NCI-H345 treated with DMSO at 0.1 percent for 48 hours (cell line): Measurements from ENCODE around the gene RPRD1B.

ENCODE experiments used
- DNase-seq: peaks from one replicate; lab custom pipeline; 2025; ENCODE audit not compliant: unreplicated experiment; lab: John Stamatoyannopoulos, UW

RPRD1B gene

DNA sequence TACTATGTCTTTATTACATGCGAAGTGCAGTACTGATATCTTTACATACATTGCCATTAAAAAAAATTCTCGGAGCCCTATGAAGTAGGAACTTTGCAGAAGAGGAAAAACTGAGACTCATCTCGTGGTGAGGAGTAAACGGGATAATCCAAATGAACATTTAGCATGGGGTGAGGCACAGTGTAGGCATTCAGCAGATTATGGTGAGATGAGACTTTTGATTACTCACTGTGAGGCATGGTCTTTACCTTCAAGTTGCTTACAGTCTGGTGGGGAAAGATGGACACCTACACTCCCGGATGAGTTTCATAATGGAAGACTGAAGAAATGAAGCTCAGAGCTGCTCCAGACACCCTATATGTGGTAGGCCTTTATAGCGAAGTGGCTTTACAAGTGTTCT is 1.4 kb downstream of the RPRD1B start:
- DNase-seq: no peak

DNA sequence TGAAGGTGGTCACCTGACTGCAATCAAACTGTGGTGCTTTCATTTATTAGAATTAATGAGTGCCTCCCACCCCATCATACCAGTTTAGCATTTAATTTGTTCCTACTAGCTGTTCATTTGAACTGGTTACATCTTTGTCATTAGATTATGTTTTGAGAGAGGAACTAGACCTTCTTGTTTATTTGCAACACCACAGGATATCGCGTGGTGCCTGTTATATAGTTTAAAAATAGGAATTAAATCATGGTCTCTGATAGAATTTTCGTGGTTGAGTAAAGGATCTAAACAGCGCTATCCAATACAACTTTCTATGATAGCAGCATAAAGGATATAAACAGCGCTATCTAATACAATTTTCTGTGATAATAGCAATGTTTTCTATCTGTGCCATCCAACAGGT is 2.8 kb downstream of the RPRD1B start:
- DNase-seq: no peak

DNA sequence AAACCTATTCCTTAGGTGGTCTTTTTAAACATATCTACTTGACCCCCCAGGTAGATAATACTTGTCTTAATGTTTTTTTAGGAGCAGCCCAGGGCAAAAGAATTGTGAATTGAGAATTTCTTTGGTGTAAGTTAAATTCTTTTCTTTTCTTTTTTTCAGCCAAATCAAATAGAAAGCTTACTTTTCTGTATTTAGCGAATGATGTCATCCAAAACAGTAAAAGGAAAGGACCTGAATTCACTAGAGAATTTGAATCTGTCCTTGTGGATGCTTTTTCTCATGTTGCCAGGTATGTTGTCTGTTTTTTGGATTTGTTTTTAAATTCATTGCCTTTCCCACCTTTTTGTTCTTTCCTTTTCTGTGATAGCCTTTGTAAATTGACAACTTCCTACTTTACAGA is 6.7 kb downstream of the RPRD1B start:
- no peak for DNase-seq

DNA sequence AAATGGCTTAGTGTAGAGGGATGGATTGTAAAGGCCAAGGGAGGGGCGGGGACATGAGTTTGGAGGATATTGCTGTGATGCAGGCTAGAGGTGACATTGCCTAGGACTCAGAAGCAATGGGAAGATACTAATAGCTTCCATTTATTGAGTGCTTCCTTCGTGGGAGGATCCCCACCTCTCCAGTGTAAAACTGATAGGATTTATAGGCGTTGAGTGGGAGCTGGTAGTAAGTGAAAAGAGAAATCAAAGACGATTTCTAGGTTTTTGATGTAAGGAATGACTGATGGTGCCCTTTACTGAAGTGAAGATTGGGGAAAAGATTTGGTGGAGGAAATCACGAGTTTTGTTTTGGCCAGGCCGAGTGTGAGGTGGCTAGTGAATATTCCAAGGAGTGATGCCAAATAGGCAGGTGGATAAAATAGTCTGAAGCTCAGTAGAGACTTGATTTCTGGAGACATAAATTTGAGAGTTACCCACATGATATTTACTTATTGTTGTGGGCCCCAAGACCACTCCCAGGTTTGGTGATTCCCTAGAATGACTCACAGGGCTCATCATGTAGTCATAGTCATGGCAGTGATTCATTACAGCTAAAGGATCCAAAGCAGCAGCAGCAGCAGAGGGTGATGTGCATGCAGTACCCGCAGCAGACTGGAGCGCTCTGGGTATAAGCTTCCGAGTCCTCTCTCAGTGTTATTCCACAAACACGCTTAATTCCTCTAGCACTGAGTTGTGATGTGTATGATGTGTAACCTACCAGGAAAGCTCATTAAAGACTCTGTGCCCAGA is 10.2 kb downstream of the RPRD1B start:
- DNase-seq: no peak

DNA sequence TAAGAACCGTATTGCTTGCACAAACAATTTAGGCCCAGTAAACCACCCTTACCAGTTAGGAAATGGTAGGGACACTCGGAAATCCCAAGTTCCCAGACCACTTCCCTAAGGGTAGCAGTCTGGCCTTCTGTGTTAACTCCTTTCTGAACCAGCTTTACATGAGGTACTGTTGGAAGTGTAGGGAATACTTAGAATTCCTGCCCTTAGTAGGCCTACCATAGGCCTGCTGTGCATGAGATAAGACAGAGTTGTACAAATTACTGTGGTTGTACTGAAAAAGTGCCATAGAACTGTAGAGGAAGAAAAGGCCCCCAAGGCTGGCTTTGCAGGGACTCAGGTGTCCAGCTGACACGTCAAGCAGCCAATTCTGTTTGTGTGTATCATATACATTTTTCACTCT is 11.1 kb downstream of the RPRD1B start:
- no peak for DNase-seq

DNA sequence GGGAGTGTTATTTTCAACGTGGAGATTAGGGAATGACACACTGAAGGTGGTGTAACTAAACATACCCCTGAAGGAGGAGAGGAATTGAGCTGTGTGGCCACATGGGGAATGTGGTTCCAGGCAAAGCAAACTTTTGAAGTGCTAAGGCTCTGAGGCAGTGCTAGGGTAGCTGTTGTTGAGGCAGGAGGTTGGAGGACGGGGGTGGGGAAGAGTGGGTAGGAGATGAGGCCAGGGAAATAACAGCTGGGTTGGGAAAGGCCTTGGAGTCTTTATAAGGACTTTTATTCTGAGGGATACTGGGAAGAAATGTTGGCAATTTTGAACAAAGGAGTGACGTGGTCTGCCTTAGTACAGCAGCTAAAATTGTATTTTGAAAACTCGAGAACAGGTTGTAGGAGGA is 13.0 kb downstream of the RPRD1B start:
- DNase-seq: no peak

DNA sequence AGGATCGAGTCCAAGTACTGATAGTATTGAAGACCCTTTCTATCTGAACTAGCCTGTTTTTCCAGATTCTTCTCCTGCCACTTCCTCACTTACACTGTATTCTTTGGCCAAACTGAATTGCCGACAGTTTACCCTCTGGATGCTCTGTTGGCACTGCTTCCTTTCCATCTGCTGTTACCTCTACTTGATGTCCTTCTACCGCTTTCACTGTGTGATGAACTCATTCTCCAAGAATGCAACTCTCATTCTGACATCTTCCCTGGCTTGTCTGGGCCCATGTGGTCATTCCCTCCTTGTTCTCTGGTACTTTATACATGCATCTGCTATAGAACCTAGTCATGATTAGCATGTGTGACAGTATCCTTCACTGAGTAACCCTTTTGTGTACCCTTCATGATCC is 16.3 kb downstream of the RPRD1B start:
- no peak for DNase-seq

DNA sequence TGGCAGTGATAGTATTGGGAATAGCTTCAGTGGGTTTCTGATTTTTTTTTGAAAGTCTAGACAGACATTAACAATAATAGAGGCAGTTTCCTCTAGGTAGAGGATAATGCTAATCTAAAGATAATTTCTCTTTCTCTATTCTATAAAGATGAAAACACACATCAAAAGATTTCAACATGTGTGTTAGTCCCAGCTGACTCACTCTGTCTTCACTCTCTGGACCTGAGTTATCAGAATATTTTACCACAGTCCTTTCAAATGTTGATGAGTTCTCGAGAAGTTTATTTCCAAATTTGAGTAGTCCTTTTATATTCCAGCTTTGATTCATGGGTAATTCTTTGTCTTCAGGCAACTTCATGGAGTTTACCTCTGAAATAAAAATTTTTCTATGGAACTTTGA is 17.1 kb downstream of the RPRD1B start:
- DNase-seq: no peak

DNA sequence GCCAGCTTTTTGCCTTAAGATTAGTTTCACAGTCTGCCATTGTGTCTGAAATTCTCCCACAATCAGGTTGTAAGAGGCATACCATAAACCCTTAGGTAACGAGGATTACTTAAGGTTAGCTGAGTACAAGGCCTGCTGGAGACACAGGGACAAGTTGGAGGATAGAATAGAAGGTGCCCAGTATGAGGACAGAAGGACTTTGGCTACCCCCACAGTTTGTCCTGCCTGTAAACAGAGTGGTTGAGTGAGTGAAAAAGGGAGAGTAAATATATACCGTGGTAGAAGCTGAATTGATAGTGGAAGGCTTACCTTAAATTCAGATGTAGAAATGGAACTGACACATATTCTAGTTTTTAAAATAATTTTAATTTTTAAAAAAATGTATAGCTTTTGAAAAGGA is 19.3 kb downstream of the RPRD1B start:
- DNase-seq: no peak

DNA sequence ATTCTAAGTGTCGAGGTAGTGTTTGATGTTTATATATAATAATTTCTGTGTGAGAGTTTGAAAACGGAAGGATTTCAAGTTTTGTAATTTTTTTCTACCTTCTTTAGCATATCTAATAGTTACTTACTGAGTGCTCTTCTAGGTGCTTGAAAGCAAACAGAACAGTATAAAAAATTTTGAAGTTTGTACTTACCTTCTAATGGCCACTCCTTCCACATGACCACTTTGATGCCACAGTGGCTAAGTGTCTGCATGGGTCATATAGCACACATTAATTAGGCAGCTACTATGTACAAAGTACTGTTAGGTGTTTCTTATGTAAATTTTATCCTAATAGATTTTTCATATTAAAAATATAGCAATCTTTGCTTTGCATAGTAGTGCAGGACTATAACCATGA is 21.1 kb downstream of the RPRD1B start:
- DNase-seq: no peak

DNA sequence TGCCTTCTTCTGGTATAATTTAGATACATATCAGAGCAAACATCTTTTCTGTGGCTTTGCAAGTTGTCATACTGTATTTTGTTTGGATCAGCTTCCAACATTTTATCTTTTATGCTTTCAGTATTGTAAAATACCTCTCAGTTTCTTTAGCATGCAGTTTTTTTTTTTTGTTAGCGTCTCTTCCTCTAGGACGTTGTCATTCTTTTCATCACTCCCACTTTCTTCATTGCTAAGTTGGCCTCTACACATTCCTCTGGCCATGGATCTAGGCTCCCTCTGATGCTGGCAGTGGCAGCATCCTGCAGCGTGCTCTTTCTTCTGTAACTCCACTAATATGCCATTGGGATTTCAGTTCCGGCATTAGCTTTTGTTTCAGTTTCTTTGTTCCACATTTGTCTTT is 21.7 kb downstream of the RPRD1B start:
- no peak for DNase-seq

DNA sequence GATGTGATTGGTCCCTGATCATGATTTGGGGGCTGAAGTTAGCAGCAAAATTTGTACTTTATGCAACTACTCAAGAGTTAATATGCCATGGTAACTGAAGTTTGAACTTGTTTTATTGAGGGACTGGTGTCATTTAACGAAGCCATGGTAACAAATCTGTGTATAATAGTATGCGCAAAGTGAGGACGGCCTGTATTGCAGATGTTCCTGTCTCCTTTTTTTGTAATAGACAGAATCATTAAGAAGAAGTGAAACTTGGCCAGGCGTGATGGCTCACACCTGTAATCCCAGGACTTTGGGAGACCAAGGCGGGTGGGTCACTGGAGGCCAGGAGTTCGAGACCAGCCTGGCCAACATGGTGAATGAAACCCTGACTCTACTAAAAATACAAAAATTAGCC is 22.3 kb downstream of the RPRD1B start:
- no peak for DNase-seq

DNA sequence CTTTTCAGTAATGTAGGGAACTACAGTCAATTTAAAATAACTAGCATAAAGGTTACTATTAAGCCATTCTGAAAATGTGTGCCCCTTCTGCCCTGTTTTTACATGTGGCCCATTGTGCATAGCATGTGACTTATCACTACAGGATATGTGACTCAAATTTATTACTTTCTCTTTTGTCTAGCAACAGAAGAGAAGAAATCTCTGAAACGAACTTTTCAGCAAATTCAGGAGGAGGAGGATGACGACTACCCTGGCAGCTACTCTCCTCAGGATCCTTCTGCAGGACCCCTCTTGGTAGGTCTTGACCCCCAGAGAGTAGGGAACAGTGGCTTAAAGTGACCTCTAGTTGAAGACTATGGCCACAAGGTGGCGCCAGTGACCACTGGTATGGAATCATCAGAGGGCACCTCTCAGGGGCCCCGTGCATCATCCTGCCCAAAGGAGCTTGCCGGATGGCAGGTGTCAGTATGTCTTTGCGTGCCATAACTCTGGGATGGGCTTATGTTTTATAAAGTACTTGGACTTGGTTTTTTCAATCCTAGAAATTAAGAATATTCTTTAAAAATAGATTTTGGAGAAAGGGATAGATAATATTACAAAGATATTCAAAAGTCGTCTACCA is 23.9 kb downstream of the RPRD1B start:
- peak; percentile 73 for DNase-seq

DNA sequence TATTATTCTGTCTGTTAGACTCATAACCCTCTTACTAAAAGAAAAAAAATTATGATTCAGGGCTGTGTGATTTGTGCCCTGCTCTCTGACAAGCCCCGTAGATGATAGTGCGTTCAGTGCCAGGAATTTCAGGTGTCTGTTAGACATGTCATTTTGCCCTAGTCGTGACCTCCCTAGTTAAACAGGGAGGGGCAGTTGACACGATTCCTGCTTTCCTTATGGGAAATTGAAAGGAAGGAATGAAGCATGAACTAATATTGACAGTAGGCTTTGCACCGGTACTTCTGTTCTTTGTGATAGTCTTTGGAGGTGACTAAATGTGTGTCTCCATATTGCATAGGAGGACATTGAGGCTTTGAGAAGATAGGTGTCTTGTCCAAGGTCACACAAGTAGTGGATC is 26.3 kb downstream of the RPRD1B start:
- no peak for DNase-seq

DNA sequence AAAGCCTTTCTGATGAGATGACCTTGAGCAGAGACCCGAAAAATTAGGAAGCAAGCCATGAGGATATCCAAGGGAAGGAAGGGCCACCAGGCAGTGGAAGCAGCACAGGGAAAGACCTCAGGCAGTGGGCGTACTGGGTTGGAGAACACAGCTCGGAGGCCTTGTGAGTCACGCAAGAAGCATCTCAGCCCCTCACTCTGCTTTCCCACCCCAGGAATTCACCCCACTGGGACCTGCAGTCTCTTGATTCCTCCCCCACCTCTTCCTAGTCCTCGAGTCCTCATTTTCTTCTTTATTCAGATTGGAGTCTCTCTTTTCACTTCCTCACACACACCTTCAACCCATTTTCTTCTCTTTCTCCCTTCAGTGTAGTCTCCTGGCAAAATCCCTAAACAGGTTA is 27.0 kb downstream of the RPRD1B start:
- no peak for DNase-seq

DNA sequence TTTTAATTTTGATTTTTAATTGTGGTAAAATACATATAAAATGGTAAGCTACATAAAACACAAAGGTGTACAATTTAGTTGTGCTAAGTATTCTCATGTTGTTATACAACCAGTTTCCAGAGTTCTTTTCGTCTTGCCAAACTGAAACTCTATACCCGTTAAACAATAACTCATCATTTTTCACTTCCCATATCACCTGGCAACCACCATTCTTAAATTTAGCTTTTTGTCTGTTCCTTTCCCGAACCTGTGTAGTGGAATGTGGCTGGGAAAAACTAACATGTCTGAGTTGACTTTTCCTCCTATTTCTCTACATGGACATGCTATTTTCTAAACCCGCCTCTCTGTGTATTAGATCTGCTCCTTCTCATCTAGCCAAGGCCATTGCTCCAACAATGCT is 27.6 kb downstream of the RPRD1B start:
- no peak for DNase-seq

DNA sequence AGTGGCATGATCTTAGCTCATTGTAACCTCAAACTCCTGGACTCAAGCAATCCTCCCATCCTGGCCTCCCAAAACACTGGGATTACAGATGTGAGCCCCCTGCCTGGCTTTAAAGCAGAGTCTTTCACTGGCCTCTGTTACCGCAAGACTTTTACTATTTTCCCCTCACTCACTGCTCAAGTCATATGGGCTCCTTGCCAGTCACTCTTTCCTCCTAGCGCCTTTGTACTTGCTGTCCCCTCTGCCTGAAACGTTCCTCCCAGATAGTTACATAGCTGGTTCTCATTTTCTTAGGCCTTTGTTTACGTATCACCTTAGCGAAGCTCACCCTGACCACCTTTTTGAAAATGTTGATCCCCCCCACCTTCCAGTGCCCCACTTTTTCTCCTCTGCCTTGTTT is 29.3 kb downstream of the RPRD1B start:
- DNase-seq: no peak

DNA sequence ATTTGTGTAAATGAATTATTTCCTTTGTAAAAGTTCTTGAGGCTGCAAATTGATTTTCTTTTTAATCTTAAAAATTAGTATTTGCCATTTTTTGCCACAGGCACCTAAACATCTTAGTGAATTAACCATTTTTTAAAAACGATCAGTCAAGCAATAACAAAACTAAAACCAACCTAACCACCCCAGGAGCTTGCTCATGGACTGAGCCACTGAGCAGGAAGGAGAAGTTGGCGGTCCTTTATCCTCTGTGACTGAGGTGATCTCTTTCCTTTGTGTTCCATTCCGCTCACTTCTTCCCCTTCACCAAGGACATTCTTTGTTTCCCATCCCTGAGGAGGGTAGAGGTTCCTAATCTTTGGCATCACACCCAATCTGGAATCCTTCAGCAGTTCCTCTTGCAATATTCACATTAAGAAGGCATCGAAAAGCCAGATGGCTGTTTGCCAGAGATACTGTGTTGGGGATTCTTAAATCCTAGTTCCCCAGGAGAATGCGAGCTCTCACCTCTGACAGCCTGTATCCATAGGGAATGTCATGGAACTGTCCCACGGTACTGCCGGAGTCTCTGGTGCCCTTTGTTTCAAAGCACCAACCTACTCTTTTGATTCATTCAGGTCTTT is 30.5 kb downstream of the RPRD1B start:
- no peak for DNase-seq

DNA sequence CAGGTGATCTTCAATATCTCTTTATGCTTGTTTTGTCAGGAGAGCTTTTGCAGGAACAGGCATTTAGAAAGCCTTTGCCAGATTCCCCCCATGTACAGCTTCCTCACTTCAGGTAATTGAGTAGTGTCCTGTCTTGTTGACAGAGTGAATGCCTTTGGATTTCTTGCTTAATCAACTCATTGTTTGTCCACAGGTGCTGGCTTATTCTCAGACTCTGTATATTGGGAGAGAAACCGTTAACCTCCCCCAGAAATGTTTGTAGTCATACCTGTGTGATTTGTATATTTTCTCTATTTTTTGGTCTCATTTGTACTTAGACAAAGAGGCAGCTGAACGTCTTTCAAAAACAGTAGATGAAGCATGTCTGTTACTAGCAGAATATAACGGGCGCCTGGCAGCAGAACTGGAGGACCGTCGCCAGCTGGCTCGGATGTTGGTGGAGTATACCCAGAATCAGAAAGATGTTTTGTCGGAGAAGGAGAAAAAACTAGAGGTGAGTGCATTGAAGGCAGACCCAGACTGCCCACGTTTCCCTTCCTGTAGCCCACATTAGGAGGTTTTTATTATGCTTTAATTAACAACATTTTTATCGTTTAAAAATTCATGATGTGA is 32.3 kb downstream of the RPRD1B start:
- DNase-seq: no peak

DNA sequence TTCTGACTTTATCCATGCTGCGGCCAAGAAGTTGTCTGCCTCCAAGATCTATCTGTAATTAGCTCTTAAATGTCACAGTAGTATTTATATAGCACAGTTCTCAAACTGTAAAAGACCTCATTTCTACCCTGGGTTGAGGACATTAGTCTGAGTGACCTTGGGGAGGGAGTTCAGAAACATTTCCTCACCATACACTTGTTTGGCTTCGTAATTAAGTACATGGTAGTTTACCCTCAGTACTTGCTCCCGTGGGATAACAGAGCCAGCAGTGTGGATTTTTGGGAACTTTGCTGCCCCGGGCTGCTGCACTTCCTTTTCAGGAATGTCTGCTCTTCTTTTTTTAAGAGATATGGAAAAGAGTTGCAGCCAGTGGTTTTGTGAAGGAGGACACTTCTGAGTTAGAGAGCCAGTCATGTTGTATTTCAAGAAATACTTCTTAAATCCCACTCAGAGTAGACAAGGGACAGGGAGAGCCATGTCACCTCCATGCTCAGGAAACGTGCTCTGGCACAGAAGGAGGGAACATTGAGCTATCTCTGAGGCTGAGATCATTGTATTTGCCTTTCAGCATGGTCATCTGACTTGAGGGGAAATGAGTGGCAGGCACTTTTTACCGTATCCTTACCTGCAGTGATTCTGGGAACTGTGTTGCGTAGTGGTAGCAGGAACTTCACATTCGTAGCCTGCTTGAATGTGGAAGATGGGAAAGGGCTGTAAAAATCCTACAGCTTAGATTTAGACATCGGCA is 33.6 kb downstream of the RPRD1B start:
- DNase-seq: no peak

DNA sequence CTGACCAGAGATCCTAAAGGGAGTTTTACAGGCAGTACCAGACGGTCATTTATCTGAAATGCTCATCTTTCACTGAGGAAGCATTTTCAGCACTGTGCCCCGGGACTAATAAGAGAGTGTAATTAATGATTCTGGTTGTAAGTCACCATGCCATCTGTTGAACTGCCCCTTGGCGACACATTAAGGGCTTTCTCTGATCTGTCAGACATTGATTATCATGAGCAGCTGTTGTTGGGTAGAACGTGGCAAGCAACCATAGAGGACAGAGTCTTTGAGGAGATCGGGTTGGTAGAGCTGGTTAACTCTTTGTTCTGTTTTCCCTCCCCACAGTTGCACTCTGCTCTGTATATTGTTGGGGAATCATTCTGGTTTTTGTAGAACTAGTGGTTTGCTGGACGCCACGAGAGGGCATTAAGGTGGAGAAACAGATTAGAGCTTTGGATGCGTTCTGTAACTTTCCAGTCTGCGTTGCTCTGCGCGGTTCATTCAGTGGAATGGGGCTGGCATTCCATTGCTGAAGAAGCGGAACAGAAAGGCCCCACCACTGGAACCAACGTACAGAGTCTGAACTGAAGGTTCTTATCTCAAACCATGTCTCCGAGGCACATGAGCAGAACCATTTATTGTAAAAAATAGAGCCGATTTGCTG is 34.3 kb downstream of the RPRD1B start:
- no peak for DNase-seq
